MCF 10A (cell line): ENCODE results near the gene MYMK. TPM values are rescaled to one million over a fixed set of nuclear protein-coding genes. Genes with fewer than 3 reads are reported as not detected.

ENCODE experiments used
- Bru-seq: library from RNA; stranded (reverse); fragments of 400-500 nt; gene quantifications from one replicate; lab custom pipeline; 2021; lab: Mats Ljungman, UMichigan
- BruChase-seq, 2 experiments: library from RNA; stranded (reverse); fragments of 400-500 nt; gene quantifications; one replicate each; lab custom pipeline; 2021; lab: Mats Ljungman, UMichigan
- BruUV-seq: library from RNA; stranded (reverse); fragments of 400-500 nt; replicated peaks from 2 replicates; lab custom pipeline; 2021; lab: Mats Ljungman, UMichigan
- CTCF ChIA-PET: fragments of 300-600 bp; sonication (Branson Sonifier 250); formaldehyde crosslinking; extraction: SDS; loops from one replicate; lab custom pipeline; 2021; ENCODE audit warnings: antibody characterized with exemption, inconsistent platforms; lab: Yijun Ruan, JAX
- POLR2A ChIA-PET: fragments of 300-600, 350-650 bp; sonication (Branson Sonifier 250); formaldehyde crosslinking; extraction: SDS; loops from one replicate; lab custom pipeline; 2020; ENCODE audit warnings: antibody characterized with exemption, inconsistent platforms; lab: Yijun Ruan, JAX
- DNase-seq: peaks from one replicate; pipeline ENCODE4 v3.0.0-alpha.2; 2018; ENCODE audit not compliant: unreplicated experiment
- H3K27ac Mint-ChIP-seq: one replicate; pipeline ENCODE4 v1.8.0; 2022; ENCODE audit warnings: mild to moderate bottlenecking, low read depth, mixed read lengths; ENCODE audit not compliant: unreplicated experiment
- H3K27me3 Mint-ChIP-seq: one replicate; pipeline ENCODE4 v1.8.0; 2022; ENCODE audit warnings: mixed read lengths; ENCODE audit not compliant: insufficient read depth, unreplicated experiment
- H3K36me3 Mint-ChIP-seq: one replicate; pipeline ENCODE4 v1.8.0; 2022; ENCODE audit warnings: mild to moderate bottlenecking, moderate library complexity, mixed read lengths; ENCODE audit not compliant: insufficient read depth, unreplicated experiment
- H3K4me1 Mint-ChIP-seq: one replicate; pipeline ENCODE4 v1.8.0; 2022; ENCODE audit warnings: mixed read lengths; ENCODE audit not compliant: insufficient read depth, unreplicated experiment
- H3K4me3 Mint-ChIP-seq: one replicate; pipeline ENCODE4 v1.8.0; 2022; ENCODE audit warnings: mild to moderate bottlenecking, moderate library complexity, mixed read lengths; ENCODE audit not compliant: unreplicated experiment
- H3K9me3 Mint-ChIP-seq: one replicate; pipeline ENCODE4 v1.8.0; 2022; ENCODE audit warnings: mixed read lengths; ENCODE audit not compliant: unreplicated experiment
- intact Hi-C: fragments of 100-400 bp; cut with micrococcal nuclease; formaldehyde crosslinking; loops from 2 replicates; pipeline ENCODE4 v1.14.1; 2022
- long read RNA-seq: library from polyadenylated mRNA; stranded (forward); transcript quantifications from one replicate; pipeline ENCODE4 v2.0.0, GENCODE V29; 2022
- total RNA-seq: library from RNA; stranded (reverse); gene quantifications from 2 replicates; pipeline ENCODE4 v1.2.3, GENCODE V29; 2022
- TF ChIP-seq, protein P1 (sequence below): fragments of 200-600 bp; IDR thresholded peaks from one replicate; pipeline ENCODE4 v1.8.0; 2022; ENCODE audit warnings: antibody characterized with exemption, mild to moderate bottlenecking; ENCODE audit not compliant: unreplicated experiment

Gene MYMK, protein sequence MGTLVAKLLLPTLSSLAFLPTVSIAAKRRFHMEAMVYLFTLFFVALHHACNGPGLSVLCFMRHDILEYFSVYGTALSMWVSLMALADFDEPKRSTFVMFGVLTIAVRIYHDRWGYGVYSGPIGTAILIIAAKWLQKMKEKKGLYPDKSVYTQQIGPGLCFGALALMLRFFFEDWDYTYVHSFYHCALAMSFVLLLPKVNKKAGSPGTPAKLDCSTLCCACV
- total RNA-seq (not detected in 2 replicates), Bru-seq, nascent RNA (not detected), BruChase-seq, experiment 1, labeled RNA remaining after a 6-hour chase (not detected), BruChase-seq, experiment 2, labeled RNA remaining after a 2-hour chase (not detected)
- long read RNA-seq: 0 reads

- no peak for DNase-seq
- ChIA-PET CTCF (no interaction called here), POLR2A (no interaction called here)
- Mint-ChIP-seq H3K9me3 (no peaks in the 10 kb centered on the region), H3K36me3 (no peaks in the 10 kb centered on the region), H3K4me3 (no peak within 1 kb of the TSS), H3K27ac (no peak within 1 kb of the TSS), H3K27me3 (peaks cover 62% of the 10 kb centered on the region), H3K4me1 (no peaks in the 10 kb centered on the region)
- no TSS peak for BruUV-seq
- TF ChIP-seq, protein P1, sequence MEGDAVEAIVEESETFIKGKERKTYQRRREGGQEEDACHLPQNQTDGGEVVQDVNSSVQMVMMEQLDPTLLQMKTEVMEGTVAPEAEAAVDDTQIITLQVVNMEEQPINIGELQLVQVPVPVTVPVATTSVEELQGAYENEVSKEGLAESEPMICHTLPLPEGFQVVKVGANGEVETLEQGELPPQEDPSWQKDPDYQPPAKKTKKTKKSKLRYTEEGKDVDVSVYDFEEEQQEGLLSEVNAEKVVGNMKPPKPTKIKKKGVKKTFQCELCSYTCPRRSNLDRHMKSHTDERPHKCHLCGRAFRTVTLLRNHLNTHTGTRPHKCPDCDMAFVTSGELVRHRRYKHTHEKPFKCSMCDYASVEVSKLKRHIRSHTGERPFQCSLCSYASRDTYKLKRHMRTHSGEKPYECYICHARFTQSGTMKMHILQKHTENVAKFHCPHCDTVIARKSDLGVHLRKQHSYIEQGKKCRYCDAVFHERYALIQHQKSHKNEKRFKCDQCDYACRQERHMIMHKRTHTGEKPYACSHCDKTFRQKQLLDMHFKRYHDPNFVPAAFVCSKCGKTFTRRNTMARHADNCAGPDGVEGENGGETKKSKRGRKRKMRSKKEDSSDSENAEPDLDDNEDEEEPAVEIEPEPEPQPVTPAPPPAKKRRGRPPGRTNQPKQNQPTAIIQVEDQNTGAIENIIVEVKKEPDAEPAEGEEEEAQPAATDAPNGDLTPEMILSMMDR: no peak
- intact Hi-C loops: no loop called here
Measured at GRCh38 chr9:133524679-133525228, at the start of gene MYMK. Gene MYMK (minus strand): TSS chr9:133524959. CDS start chr9:133524844, 115 bp downstream.

DNA sequence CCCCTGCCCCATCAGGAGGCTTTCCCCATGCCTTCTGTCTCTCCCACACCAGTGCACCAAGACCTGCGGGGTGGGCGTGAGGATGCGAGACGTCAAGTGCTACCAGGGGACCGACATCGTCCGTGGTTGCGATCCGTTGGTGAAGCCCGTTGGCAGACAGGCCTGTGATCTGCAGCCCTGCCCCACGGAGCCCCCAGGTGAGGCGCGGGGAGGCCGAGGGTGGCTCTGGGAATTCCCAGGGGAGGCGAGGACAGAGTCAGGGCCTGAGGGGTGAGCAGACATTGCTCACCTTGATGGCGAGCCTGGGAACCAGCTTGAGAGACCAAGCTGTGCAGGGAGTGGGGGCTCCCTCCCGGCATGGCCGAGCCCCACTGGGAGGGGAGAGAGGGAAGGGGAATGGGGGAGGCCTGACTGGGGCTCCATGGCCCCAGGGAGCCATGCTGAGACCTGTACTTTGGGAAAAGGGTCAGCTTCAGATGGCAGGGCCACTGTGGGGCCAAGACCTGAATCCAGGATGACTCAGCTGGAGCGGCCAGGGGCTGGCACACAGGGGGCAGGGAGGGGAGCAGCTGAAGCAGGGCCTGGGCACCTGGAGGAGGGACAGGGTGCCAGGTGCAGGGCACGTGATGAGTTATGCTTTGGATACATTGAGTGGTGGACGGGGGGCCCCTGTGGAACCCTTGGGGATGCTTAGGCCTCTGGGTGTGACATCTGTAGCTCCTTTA, 49.2 kb upstream of the MYMK start:
- Mint-ChIP-seq H3K4me3 (no peak overlapping the region), H3K27me3 (peaks cover 46% of the 10 kb centered on the region), H3K9me3 (no peaks in the 10 kb centered on the region), H3K36me3 (no peaks in the 10 kb centered on the region), H3K27ac (no peak overlapping the region), H3K4me1 (no peaks in the 10 kb centered on the region)
- intact Hi-C loops: no loop called here
- CTCF ChIA-PET: no interaction called here
- no TSS peak for BruUV-seq
- POLR2A ChIA-PET: no interaction called here
- no peak for DNase-seq
- TF ChIP-seq, protein P1: no peak

DNA sequence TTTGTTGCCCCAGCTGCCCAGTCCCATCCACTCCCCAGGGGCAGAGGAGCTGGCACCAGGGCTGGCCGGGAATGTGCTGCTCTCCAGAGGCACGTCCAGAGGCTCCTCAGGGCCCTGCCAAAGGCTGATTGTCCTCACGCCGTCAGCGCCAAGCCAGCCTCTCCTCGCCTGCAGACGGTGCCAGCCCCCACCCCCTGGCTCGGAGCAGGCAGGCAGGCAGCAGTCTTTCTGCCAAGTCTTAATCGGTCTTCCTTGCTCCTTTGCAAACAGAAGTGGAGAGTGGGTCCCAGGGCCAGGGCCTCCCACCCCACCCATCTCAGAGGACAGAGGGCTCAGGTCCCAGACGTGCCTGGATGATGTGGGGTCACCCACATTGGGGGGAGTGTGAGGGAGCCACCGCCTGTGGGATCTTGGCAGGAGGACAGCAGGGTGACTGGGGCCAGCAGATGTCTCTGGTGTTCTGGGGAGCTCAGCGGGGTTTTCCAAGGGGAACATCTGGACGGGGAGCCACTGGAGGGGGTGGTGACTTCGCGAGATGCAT, 48.1 kb upstream of the MYMK start:
- ChIA-PET CTCF (interaction anchor here (0.7 kb wide), 1 partner anchor 1158 kb away, joined by 3 read pairs; no protein-coding TSS in a partner anchor), POLR2A (no interaction called here)
- intact Hi-C loops: no loop called here
- no peaks in the 10 kb centered on the region for H3K9me3 Mint-ChIP-seq
- H3K4me3 Mint-ChIP-seq: no peak overlapping the region
- TF ChIP-seq, protein P1: no peak
- no peaks in the 10 kb centered on the region for H3K4me1 Mint-ChIP-seq
- no TSS peak for BruUV-seq
- H3K27ac Mint-ChIP-seq: no peak overlapping the region
- peaks cover 36% of the 10 kb centered on the region for H3K27me3 Mint-ChIP-seq
- DNase-seq: no peak
- H3K36me3 Mint-ChIP-seq: no peaks in the 10 kb centered on the region
